ENCODE results near the gene CNFN.
A peak's percentile ranks its signal among the peaks of the same experiment; 100 is the strongest.

Gene CNFN

DNA sequence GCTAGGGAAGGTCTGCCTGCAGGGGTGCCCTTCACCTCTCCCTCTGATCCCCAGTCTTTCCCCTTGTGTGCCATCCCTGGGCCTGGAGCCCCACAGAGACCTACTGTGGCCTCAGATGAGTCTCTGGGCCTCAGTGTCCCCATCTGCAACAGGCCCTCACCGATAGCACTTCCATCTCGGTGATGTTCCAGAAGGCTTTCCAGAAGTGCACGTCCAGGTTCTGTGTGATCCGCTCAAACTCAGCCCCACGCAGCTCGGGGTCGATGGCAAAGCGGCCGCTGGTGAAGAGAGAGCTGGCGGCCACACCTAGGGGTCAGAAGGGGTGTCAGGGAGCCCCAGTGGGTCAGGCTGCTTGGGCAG, 17.7 kb upstream of the CNFN start:
- no peak for DNase-seq

DNA sequence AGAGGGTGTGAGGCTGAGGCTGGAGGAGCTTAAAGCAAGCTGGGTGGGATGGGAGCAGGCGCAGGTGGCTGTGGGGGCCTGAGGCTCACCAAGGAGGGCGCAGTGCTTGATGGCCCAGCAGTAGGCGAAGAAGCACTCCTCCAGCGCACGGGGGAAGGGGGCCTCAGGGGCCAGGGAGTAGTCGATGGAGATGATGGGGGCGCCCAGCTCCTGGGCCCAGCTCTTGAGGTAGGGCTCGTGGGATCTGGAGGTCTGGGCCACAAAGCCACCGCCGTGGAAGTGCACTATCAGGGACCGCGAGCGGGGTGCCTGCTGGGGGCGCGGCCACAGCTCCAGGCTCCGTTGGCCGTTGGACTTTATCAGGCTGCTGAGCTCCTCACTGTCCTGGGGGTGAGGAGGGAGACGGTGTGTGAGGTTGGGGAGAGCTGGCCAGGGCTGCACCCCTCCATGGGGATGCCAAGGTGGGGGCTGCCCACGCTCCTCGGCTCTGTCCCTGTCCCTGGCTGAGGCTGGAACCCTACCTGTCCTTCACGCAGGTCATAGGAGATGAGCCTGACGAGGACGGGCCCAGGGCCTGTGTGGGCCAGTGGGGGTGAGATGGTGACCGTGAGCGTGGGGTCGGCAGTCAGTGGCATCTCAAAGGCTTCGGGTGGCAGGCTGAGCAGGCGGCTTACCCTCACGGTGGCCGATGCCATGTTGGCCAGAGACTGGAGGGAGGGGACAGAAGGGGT, 17.2 kb upstream of the CNFN start:
- DNase-seq, result no peak

DNA sequence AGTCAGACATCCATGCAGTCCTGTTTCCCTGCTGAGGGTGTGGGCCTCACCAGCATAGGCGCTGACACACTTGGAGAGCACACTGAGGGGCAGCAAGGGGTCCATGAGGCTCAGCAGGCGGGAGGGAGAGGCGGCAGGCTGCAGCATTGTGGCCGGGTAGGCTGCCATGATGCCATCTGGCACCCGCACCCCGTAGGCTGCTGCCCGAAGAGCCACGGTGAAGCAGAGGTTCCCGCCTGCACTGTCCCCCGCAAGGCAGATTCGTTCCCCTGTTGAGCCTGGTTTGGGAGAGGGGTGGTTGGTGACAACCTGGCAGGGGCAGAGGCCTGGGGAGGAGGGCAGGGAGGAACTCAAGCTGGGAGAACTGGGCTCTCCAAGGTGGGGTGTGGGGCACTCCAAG, 16.0 kb upstream of the CNFN start:
- DNase-seq, result no peak

DNA sequence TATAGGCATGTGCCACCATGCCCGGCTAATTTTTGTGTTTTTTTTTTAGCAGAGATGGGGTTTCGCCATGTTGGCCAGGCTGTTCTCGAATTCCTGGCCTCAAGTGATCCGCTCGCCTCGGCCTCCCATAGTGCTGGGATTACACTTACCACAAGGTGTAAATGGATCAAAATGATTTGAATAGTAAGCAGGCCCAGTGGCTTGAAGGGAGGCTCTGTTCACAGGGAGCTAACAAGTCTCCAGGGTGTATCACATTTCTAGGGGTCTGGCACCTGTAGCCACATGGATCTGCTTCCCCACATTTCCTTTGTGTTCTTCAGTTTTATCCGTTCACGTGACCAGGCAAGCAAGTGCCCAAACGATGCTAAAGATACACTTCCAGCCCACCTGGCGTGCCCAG, 13.5 kb upstream of the CNFN start:
- no peak for DNase-seq

DNA sequence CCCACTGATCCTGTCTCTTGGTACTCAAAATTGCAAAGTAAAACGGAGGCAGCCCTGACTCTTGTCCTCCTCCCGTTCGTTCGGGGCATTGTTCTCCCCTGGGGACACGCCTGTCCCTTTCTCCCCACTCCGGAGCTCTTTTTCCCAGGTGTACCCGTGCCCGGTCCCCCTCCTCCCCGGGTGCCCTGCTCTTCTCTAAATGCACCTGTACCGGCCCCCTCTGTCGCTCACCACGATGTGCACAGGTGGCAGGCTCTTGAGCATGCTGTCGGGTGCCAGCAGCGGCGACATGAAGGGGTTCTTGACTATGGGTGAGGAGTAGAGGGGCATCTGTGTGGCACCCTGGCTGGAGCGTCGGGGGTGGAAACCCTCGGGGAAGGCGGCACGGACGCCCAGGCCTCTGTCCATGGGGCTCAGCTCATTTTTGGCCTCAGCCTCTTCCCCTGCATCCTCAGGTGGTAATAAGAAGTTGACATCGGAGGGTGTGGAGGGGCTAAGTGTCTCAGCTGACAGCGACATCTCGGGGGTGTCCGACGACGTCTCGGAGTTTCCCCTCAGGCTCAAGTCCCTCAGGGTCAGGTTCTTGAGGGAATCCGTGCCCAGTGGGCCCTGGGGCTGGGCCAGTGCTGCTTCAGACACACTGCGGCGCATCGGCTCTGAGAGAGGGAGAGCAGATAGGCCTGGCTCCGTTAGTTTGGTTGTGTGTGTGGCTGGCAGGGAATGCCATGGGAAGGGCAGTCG, 12.4 kb upstream of the CNFN start:
- no peak for DNase-seq

DNA sequence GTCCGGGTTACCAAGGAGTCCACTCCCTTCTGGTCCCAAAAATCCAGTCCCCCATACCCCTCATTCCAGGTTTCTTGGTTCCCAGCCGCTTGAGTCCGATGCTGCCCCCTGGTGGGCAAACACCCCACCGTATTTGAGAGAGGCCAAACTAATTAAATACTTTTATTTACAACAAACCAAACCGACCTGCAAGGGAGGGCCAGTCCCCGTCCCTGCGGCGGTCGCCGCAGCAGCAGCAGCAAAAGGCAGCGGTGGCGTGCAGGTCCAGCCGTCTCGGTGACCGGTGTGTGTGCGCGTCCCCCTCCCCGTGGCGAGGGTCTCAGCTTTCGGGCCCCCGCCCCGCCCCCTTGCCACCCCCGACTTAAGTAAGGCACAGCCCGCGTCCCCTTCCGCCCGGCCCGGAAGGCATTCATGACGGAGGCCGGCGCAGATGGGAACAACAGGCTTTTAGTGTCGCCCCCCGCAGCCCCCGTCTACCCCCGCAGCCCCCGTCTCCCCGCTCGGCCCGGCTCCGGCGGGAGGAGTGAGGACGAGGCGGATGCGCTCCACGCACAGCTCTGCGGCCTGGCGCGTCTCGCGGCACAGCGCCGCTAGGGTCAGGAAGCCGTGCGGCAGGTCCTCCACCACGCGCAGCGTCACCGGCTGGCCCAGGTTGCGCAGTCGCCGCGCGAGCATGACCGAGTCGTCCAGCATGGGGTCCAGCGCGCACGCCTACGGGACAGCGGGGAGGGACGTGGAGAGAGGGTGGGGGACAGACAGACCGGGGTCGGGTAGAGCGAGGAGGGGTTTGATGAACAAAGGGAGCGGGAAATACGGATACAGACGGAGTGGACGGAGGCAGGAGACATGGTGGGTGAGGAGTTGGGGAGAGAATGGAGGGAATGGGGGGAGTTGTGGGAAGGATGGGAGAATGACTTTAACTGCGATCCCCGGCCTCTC, 11.5 kb upstream of the CNFN start:
- DNase-seq, result peak; percentile 63

DNA sequence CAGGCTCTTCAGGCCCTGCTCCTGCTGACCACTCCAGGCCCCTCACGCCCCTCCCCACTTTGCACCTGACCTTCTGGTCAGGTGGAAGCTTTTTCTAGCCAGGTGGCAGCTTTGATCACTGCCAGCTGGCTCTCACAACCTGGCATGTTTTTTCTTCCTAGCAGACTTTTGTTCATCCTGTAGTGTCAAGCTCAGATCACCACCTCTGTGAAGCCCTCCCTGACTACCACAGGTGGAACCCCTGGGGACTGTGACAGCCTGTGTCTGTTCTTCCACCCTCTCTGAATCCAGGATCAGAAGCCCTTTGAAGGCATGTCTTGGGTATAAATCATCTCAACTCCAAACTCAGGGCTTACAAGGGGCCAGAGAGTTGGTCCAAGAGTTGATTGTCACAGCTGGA, 10.3 kb upstream of the CNFN start:
- no peak for DNase-seq

DNA sequence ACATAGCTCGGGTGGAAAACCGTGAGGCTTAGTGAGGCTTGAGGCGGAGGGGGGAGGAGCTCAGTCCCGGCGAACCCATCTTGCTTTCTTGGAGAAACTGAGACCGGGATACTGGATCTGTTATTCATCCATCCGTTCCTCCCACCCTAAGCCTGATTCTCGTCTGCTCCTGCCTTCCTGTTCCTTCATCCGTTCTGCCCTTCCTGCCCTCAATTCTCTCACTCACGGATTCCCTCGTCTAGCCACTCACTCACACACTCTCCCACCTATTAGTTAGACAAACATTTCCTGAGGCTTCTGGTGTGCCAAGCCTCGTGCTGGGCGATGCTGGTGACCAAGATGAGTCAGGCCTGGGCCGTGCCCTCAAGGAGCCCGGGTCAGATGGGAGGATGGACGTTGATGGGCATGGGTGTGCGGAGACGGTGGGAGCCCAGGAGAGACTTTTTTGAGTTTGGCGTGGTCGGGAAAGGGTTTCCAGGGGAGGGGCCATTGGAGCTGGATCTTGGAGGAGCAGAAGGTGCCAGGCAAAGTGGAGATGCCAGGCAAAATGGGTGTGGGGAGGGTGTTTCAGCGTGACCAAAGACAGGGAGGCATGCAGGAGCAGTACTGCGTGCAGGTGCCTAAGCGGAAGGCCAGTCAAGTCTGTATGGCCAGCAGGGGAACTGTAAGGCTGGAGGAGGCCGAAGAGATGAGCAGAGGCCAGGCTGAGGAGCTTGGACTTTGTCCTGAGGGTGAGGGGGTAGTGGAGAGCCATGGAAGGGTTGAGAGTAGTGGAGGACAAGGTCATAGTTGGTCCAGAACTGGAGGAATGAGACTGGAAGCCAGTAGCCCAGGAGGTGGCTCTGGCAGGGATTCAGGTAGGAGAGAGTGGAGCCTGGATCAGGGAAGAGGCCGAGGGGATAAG, 7.4 kb upstream of the CNFN start:
- DNase-seq, result no peak

DNA sequence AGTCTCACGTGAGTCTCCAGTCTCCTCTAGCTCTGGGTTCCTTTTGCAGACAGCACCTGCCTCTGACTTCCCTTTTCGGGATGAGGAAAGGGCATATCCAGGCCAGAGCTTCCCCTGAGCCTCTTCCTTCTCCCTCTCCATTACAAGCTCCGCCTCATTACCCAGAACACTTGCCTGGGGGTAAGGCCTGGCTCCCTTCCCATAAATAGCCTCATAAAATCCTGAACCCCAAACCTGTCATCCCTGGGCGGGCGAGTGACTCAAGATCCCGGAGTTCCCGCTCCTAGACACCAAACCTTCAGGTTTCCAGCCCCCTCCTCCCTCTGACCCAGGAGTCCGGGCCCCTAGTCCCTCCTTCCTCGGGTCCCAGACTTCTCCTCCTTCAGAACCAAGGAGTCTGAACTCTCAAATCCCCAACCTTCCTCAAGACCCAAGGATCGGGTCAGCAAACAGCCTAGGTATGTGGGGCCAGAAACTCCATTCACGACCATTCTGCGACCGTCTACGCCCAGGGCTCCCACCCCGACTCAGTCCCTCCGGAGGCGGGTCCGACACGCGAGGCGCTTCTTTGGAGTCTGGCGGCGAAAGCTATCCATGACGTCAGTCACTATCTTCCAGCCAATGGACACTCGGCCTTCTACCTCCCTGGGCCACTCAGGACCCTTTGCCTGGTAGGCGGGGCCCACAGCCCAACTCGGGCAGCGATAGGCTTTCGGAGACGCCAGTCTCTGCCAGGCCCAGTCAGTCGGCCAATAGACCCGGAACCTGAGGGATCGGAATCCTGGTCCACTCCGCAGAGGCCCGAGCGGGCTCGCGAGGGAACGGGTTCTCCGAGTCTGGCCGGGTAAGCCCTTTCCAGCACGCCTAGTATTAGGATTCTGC, 6.5 kb upstream of the CNFN start:
- peak; percentile 92 for DNase-seq

DNA sequence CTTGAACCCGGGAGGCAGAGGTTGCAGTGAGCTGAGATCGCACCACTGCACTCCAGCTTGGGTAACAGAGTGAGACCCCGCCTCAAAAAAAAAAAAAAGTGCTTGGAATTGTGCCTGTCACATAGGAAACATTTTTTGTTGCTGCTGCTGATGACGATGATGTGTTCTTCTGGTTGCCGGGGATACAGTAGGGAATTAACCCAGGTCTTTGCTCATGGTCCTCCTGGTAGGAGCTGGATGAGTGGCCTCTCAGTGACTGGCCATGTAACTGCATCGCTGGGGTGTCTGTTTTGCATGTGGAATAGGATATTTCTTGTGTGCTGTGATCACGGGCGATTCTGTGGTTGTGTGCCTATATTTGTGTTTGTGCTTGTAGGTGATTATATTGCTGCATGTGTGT, 4.7 kb upstream of the CNFN start:
- no peak for DNase-seq

DNA sequence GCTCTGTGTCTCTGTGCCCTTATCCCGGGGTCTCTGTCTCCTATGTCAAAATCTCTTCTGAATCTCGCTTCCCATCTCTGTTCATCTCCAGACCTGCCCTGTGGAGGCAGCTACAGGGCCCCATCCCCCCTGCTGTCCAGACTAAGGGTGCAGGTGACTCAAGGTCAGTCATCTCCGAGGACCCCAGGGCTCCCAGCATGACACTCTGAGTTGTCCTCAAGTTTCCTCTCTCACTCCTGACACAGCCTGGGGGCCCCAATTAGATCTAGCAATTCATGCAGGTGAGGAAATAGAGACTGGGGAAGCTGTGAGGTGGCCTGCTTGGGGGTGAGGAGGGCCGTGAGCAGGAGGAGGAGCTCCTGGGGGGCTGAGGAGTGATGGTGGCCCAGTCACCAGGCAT, 2.1 kb upstream of the CNFN start:
- DNase-seq, result no peak

DNA sequence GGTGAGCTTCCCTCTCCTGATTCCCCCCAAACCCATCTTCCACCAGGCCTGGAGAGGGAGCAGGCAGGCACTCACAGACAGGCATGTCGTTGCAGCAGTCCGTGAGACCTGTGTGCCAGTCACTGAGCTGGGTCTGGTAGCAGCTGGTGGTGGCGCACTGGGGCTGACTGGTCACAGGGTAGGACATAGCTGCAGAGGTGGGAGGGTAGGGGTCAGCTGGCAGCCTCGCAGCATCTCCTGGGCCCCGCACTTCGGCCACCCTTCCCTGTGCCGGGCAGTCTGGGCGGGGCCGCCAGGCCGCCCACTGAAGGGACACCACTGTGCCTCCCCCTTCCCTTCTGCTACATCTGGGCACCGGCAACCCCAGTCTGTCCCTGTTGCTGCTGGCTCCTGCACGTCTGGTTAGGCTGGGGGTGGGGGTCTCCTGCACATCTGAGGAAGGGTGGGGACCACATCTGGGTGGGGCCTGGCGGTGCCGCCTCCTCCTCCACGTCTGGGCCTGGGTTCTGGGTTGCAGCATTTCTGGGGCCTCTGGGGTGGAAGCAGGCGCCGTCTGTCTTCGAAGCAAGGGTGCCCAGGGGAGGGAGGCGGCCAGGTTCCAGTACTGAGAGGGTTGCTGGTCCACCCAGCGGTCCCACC, 1.1 kb downstream of the CNFN start:
- DNase-seq, result no peak

DNA sequence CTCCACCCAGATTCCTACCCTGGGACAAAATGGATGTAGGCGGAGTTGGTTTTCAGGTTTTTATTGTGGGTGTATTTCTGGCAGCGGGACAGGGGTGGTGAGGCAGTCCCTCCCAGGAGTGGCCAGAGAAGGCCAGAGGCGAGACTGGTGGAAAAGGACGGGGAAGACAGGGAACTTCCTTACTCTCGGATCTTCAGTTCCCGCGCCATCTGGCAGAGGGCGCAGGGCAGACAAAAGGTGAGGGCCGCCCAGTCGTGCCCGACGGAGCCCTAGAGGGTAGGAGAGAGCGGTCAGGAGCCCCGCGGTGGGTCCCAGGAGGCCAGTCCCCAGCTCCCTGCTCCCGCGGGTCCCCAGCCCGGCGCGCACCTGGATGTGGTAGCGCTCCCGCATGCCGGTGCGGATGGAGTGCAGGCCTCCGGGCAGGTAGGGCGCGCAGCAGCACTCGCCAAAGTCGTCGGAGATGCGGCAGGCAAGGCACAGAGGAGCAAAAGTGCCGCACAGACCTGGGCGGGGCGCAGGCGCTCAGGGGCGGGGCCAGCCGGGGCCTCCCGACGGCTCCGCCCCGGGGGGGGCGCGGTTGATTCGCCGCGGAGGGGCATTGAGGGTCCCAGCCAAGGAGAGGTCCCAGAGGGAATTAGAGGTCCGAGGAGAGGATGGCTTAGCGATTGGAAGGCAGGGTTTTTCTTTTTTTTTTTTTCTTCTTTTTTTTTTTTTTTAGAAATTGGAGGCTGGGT, 3.0 kb downstream of the CNFN start:
- peak; percentile 54 for DNase-seq

DNA sequence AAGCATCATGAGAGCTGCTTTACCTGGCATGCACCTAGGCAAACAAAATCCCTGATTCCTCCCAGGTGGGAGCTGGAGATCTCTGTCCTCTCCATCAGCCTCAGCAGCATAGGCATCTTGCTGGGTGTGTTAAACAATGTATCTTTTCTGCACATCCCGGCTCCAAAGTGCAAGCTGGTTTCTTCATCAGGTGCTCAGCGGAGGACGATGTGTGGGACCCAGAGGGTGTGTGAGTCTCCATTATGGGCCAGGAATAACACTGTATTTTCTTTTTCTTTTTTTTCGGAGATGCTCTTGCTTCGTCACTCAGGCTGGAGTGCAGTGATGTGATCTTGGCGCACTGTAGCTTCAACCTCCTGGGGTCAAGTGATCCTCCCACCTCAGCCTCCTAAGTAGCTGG, 9.9 kb downstream of the CNFN start:
- DNase-seq, result no peak

DNA sequence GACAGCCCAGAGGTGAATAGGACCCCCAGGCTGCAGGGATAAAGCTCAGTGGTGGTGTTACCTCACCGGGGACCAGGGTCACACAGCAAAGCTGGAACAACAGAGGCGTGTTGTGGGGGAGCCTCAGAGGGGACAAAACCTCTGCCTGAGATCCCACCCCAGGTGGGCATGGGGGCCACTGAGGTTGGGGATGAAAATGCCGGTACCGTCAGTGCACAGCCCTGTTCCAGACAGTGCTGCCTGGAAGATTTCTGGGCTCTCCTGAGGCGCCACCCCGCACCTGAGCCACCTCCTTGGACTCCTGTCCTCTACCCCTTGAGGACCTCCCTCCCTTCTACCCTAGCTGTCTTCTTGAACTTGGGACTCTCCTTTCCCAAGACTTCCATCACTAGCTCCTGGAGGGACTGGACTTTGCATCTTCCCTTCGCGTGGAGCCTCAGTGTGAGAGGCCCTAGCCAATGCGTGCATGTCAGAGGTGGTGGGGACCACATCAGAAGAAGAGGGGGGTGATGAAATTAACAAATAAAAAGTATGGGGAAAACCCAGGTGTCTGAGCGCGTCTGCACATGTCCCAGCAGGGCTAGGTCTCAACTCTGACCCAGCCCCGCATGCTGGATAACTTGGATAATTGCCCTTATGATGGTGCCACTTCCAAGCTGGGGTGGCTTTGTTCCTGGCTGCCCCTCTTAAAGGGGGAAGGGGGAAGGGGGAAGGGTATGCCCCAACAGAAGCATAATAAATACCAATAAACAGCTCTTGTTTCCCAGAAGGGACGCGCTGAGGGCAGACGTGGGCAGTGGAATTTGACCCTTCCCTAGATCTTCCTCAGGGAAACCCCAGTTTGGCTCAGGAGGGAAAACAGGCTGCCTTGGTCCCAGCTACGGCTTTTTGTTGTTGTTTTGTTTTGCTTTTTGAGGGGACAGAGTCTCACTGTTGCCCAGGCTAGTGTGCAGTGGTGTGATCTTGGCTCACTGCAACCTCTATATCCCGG, 11.6 kb downstream of the CNFN start:
- no peak for DNase-seq

DNA sequence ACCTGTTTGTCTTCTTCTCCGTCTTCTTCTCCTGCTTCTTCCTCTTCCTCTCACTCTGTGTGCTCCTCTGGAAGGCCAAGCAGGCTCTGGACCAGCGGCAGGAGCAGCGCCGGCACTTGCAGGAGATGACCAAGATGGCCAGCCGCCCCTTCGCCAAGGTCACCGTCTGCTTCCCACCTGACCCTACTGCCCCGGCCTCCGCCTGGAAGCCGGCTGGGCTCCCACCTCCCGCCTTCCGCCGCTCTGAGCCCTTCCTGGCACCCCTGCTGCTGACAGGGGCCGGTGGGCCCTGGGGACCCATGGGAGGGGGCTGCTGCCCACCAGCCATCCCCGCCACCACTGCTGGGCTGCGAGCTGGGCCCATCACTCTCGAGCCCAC, 13.9 kb downstream of the CNFN start:
- no peak for DNase-seq

DNA sequence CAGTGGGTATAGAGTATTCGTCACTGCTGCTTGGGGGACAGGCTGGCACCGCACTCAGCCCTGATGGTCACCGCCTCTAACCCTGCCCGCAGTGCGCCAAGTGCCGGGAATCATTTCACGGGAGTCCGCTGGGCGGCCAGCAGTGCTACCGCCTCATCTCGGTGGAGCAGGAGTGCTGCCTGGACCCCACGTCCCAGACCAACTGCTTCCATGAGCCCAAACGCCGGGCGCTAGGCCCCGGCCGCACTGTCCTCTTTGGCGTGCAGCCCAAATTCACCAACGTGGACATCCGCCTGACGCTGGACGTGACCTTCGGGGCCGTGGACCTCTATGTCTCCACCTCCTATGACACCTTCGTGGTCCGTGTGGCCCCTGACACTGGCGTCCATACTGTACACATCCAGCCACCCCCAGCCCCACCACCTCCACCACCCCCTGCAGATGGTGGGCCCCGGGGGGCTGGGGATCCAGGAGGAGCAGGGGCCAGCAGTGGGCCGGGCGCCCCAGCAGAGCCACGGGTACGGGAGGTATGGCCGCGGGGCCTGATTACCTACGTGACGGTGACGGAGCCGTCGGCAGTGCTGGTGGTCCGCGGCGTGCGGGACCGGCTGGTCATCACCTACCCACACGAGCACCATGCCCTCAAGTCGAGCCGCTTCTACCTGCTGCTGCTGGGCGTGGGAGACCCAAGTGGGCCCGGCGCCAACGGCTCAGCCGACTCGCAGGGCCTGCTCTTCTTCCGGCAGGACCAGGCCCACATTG, 14.5 kb downstream of the CNFN start:
- no peak for DNase-seq

DNA sequence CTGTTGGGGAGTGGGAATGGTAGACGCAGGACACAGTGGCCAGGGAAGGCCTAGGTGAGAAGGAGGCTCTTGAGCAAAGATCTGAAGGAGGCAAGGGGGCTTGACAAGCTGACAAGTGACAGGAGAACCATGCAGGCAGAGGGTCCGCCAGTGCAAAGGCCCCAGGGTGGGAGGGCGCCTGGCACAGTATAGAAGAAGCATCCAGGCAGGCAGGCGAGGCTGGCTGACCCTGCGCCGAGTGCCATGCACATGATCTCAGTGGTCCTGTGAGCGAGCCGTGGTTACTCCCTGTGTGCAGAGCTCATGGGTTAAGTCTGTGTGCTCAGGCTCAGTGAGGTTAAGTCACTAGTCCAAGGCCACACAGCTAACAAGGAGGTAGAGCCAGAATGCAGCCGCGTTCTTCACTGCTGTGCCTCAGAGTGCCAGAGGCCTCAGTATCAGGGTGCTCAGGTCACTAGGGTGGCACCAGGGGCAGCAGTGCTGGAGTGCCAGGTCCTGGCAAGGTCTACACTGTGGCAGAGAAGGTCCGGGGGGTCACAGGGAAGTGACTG, 15.2 kb downstream of the CNFN start:
- DNase-seq, result no peak

Data from activated effector memory CD4-positive, alpha-beta T cell treated with Interleukin-2 at 50 U/mL for 16 hours (primary cell).